Measurements from ENCODE around the gene AKR1C2.
"Not testable (repeated sequence)": the region's sequence is repeated elsewhere in the genome, so short reads cannot be mapped to it uniquely, and the experiment has no call there.

AKR1C2 gene

DNA sequence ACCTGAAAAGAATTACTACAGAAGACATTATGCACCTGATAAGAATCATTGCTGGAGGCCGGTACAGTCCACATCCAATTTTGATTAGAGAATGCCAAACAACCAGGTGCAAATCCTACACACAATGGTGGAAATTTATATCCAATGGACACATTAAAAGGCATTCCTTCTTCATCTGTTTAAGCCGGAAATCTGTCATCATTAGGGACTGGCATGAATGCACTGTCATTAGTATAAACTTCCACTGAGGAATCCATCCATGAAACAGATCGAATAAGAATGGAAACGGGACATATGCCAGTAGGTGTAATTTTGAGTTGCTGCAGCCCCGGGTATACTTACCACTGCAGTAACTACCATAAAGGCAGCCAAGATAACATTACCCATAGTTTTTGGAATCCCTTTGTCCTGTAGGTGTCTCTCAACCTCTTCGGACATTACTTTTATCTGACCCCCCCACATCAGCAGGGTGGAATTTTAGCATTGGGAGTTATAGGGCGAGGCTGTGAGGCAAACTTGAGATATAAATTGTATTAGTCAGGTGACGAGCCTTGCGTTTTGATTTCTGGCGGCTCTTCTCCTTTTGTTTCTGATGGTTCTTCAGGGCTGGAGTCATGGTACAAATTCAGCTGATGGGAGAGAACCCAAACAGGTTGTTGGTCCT is 36.5 kb upstream of the AKR1C2 start:
- Histone ChIP-seq H3K27me3 (ENCODE audit: control insufficient read depth, insufficient read depth, low read length) (no peaks in the 10 kb centered on the region), H3K4me3 (ENCODE audit: low read depth, low read length) (no peak overlapping the region), H3K9me3 (ENCODE audit: control insufficient read depth, insufficient read depth, low read length) (no peaks in the 10 kb centered on the region; the same call in 1 of the 2 replicates), H3K9ac (ENCODE audit: low read depth, low read length) (no peak overlapping the region), H3K4me1 (ENCODE audit: control insufficient read depth, insufficient read depth, low read length) (peaks cover 7% of the 10 kb centered on the region; the same call in 1 of the 2 replicates), H3K36me3 (ENCODE audit: control insufficient read depth, insufficient read depth, low read length) (no peaks in the 10 kb centered on the region), H3K27ac (ENCODE audit: low read depth, low read length) (no peak overlapping the region)

GRCh38 chr10:5038733-5039132 is 35.1 kb upstream of the AKR1C2 start:
- Histone ChIP-seq H3K27ac (ENCODE audit: low read depth, low read length) (no peak overlapping the region), H3K4me3 (ENCODE audit: low read depth, low read length) (no peak overlapping the region), H3K27me3 (ENCODE audit: control insufficient read depth, insufficient read depth, low read length) (no peaks in the 10 kb centered on the region), H3K36me3 (ENCODE audit: control insufficient read depth, insufficient read depth, low read length) (no peaks in the 10 kb centered on the region), H3K9me3 (ENCODE audit: control insufficient read depth, insufficient read depth, low read length) (no peaks in the 10 kb centered on the region; the same call in 1 of the 2 replicates), H3K4me1 (ENCODE audit: control insufficient read depth, insufficient read depth, low read length) (peaks cover 7% of the 10 kb centered on the region; the same call in 1 of the 2 replicates), H3K9ac (ENCODE audit: low read depth, low read length) (no peak overlapping the region)

- H3K36me3 ChIP-seq (ENCODE audit: control insufficient read depth, insufficient read depth, low read length) = no peaks in the 10 kb centered on the region
- no peak overlapping the region for H3K4me3 ChIP-seq (ENCODE audit: low read depth, low read length)
- no peak overlapping the region for H3K27ac ChIP-seq (ENCODE audit: low read depth, low read length)
- H3K9me3 ChIP-seq (ENCODE audit: control insufficient read depth, insufficient read depth, low read length) = no peaks in the 10 kb centered on the region; the same call in 1 of the 2 replicates
- H3K27me3 ChIP-seq (ENCODE audit: control insufficient read depth, insufficient read depth, low read length) = no peaks in the 10 kb centered on the region
- H3K4me1 ChIP-seq (ENCODE audit: control insufficient read depth, insufficient read depth, low read length) = peaks cover 7% of the 10 kb centered on the region; the same call in 1 of the 2 replicates
- no peak overlapping the region for H3K9ac ChIP-seq (ENCODE audit: low read depth, low read length)
Observed at GRCh38 chr10:5038101-5038500, 34.4 kb upstream of the AKR1C2 start.

- peaks cover 7% of the 10 kb centered on the region; the same call in 1 of the 2 replicates for H3K4me1 ChIP-seq (ENCODE audit: control insufficient read depth, insufficient read depth, low read length)
- H3K27me3 ChIP-seq (ENCODE audit: control insufficient read depth, insufficient read depth, low read length) = no peaks in the 10 kb centered on the region
- H3K4me3 ChIP-seq (ENCODE audit: low read depth, low read length) = no peak overlapping the region
- H3K27ac ChIP-seq (ENCODE audit: low read depth, low read length) = no peak overlapping the region
- no peaks in the 10 kb centered on the region for H3K36me3 ChIP-seq (ENCODE audit: control insufficient read depth, insufficient read depth, low read length)
- no peaks in the 10 kb centered on the region; the same call in 1 of the 2 replicates for H3K9me3 ChIP-seq (ENCODE audit: control insufficient read depth, insufficient read depth, low read length)
- H3K9ac ChIP-seq (ENCODE audit: low read depth, low read length) = no peak overlapping the region
Observed at GRCh38 chr10:5036511-5036910, 32.9 kb upstream of the AKR1C2 start.

GRCh38 chr10:5035356-5035755 is 31.7 kb upstream of the AKR1C2 start:
- Histone ChIP-seq H3K36me3 (ENCODE audit: control insufficient read depth, insufficient read depth, low read length) (no peaks in the 10 kb centered on the region), H3K9me3 (ENCODE audit: control insufficient read depth, insufficient read depth, low read length) (no peaks in the 10 kb centered on the region), H3K4me3 (ENCODE audit: low read depth, low read length) (peak overlapping the region; percentile 11; the same call in 1 of the 2 replicates), H3K9ac (ENCODE audit: low read depth, low read length) (no peak overlapping the region), H3K27me3 (ENCODE audit: control insufficient read depth, insufficient read depth, low read length) (no peaks in the 10 kb centered on the region), H3K4me1 (ENCODE audit: control insufficient read depth, insufficient read depth, low read length) (peaks cover 7% of the 10 kb centered on the region; the same call in 1 of the 2 replicates), H3K27ac (ENCODE audit: low read depth, low read length) (peak overlapping the region; percentile 26)

DNA sequence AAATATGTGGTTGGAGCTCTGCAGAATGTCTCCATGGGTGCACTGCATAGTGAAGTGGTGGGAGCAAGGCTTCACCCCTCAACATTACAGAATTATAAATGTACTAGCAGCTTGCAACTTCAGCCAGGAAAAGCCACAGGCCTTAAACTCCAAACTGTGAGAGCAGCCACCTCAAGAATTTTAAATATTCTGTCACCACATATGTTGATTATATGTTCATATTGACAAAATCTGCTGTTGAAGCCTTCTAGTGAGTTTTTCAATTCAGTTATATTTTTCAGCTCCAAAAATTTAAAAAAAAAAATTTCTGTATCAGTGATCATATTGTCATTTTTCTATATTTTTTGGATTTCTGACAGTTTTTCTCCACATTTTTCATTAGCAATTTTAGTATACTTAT is 30.9 kb upstream of the AKR1C2 start:
- Histone ChIP-seq H3K9ac (ENCODE audit: low read depth, low read length) (no peak overlapping the region), H3K9me3 (ENCODE audit: control insufficient read depth, insufficient read depth, low read length) (no peaks in the 10 kb centered on the region), H3K36me3 (ENCODE audit: control insufficient read depth, insufficient read depth, low read length) (no peaks in the 10 kb centered on the region), H3K27ac (ENCODE audit: low read depth, low read length) (no peak overlapping the region), H3K4me3 (ENCODE audit: low read depth, low read length) (no peak overlapping the region), H3K4me1 (ENCODE audit: control insufficient read depth, insufficient read depth, low read length) (peaks cover 7% of the 10 kb centered on the region; the same call in 1 of the 2 replicates), H3K27me3 (ENCODE audit: control insufficient read depth, insufficient read depth, low read length) (no peaks in the 10 kb centered on the region)

GRCh38 chr10:5033061-5033778 is 29.6 kb upstream of the AKR1C2 start:
- Histone ChIP-seq H3K9me3 (ENCODE audit: control insufficient read depth, insufficient read depth, low read length) (no peaks in the 10 kb centered on the region), H3K36me3 (ENCODE audit: control insufficient read depth, insufficient read depth, low read length) (no peaks in the 10 kb centered on the region), H3K27ac (ENCODE audit: low read depth, low read length) (no peak overlapping the region), H3K27me3 (ENCODE audit: control insufficient read depth, insufficient read depth, low read length) (no peaks in the 10 kb centered on the region), H3K9ac (ENCODE audit: low read depth, low read length) (no peak overlapping the region), H3K4me3 (ENCODE audit: low read depth, low read length) (no peak overlapping the region), H3K4me1 (ENCODE audit: control insufficient read depth, insufficient read depth, low read length) (peaks cover 7% of the 10 kb centered on the region; the same call in 1 of the 2 replicates)

GRCh38 chr10:5032444-5032843 is 28.8 kb upstream of the AKR1C2 start:
- H3K4me1 ChIP-seq (ENCODE audit: control insufficient read depth, insufficient read depth, low read length); H3K27ac ChIP-seq (ENCODE audit: low read depth, low read length); H3K36me3 ChIP-seq (ENCODE audit: control insufficient read depth, insufficient read depth, low read length); H3K27me3 ChIP-seq (ENCODE audit: control insufficient read depth, insufficient read depth, low read length); H3K9ac ChIP-seq (ENCODE audit: low read depth, low read length); H3K4me3 ChIP-seq (ENCODE audit: low read depth, low read length); H3K9me3 ChIP-seq (ENCODE audit: control insufficient read depth, insufficient read depth, low read length): not testable (repeated sequence)

DNA sequence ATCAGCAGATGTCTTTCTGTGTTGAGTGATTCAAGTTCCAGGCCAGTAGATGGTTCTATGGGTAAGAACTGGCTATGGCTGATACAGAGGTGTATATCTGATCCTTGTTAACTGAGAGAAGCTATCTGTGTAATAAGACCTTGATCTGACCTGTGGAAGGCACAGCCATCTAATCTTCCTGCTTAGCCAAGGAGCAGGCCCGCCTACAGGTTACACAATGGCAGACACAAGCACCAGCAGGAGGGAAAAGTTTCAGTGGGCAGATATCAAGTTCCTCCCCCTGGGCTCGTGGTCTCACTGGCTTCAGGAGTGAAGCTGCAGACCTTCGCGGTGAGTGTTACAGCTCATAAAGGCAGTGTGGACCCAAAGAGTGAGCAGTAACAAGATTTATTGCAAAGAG is 27.9 kb upstream of the AKR1C2 start:
- H3K9me3 ChIP-seq (ENCODE audit: control insufficient read depth, insufficient read depth, low read length); H3K27me3 ChIP-seq (ENCODE audit: control insufficient read depth, insufficient read depth, low read length); H3K27ac ChIP-seq (ENCODE audit: low read depth, low read length); H3K4me1 ChIP-seq (ENCODE audit: control insufficient read depth, insufficient read depth, low read length); H3K9ac ChIP-seq (ENCODE audit: low read depth, low read length); H3K4me3 ChIP-seq (ENCODE audit: low read depth, low read length); H3K36me3 ChIP-seq (ENCODE audit: control insufficient read depth, insufficient read depth, low read length): not testable (repeated sequence)

GRCh38 chr10:5030989-5031388 is 27.3 kb upstream of the AKR1C2 start:
- H3K9me3 ChIP-seq (ENCODE audit: control insufficient read depth, insufficient read depth, low read length) = no peaks in the 10 kb centered on the region
- H3K36me3 ChIP-seq (ENCODE audit: control insufficient read depth, insufficient read depth, low read length) = no peaks in the 10 kb centered on the region

DNA sequence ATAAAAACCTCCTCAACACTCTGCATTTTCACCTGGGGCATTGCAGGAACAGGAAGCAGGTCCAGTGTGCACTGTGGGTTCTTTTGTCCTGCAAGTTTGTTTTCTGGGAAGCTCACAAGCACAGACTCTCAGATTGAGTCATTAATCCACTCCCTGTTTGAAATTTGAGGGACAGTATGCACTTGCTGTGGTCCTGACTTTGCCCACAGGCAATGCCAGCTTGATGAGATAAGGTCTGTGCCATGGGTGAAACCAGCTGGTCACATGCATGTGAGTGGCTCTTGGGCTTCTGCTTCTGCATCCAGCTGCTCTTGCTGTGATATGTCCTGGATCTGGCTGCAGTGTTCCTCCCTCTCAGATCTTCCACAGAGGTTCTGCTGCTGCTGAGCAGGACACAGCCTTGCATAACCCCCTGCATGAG is 21.8 kb upstream of the AKR1C2 start:
- not testable (repeated sequence) for H3K9ac ChIP-seq (ENCODE audit: low read depth, low read length); H3K27ac ChIP-seq (ENCODE audit: low read depth, low read length); H3K36me3 ChIP-seq (ENCODE audit: control insufficient read depth, insufficient read depth, low read length); H3K4me3 ChIP-seq (ENCODE audit: low read depth, low read length); H3K9me3 ChIP-seq (ENCODE audit: control insufficient read depth, insufficient read depth, low read length); H3K4me1 ChIP-seq (ENCODE audit: control insufficient read depth, insufficient read depth, low read length); H3K27me3 ChIP-seq (ENCODE audit: control insufficient read depth, insufficient read depth, low read length)

More at GRCh38 chr10:5030989-5031388, 27.3 kb upstream of the AKR1C2 start:
- Histone ChIP-seq H3K4me3 (ENCODE audit: low read depth, low read length) (no peak overlapping the region), H3K27ac (ENCODE audit: low read depth, low read length) (no peak overlapping the region), H3K9ac (ENCODE audit: low read depth, low read length) (no peak overlapping the region), H3K4me1 (ENCODE audit: control insufficient read depth, insufficient read depth, low read length) (peaks cover 7% of the 10 kb centered on the region; the same call in 1 of the 2 replicates), H3K27me3 (ENCODE audit: control insufficient read depth, insufficient read depth, low read length) (no peaks in the 10 kb centered on the region)
